Body of pancreas (tissue), 4 donors: Measurements from ENCODE around the gene RSF1.

Experiments
- POLR2A ChIP-seq, 3 donors: fragments of 450-650 bp; IDR thresholded peaks; one replicate each; pipeline ENCODE4 v1.6.1; 2016; ENCODE audit warnings: antibody characterized with exemption in 3 of 3, mild to moderate bottlenecking in 2 of 3
- TF ChIP-seq, protein P1 (sequence below), 7 experiments: fragments of 450-650 bp in 4 of 7; fragments of 200-600 bp in 3 of 7; sonication (generic) in 3 of 7; IDR thresholded peaks; one replicate each; pipeline ENCODE4 v1.5.1; 2016 to 2019; ENCODE audit warnings: antibody characterized with exemption in 7 of 7

DNA sequence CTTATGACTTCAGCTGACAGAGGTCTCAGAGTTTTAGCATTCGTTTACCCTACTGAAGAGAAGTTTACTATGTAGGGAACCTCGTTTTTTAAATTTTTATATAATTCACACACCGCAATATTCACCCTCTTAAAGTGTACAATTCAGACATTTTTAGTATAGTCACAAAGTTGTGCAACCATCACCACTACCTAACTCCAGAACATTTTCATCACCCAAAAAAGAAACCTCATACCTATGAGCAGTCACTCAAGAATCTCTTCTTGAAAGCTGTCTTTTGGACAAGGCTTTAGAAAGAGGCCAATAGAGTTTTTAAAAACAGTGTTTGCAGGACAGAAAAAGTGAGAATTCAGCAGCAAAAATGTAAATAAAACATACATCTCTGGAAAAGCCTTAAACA is 143.4 kb downstream of the RSF1 start:
- TF ChIP-seq, protein P1, sequence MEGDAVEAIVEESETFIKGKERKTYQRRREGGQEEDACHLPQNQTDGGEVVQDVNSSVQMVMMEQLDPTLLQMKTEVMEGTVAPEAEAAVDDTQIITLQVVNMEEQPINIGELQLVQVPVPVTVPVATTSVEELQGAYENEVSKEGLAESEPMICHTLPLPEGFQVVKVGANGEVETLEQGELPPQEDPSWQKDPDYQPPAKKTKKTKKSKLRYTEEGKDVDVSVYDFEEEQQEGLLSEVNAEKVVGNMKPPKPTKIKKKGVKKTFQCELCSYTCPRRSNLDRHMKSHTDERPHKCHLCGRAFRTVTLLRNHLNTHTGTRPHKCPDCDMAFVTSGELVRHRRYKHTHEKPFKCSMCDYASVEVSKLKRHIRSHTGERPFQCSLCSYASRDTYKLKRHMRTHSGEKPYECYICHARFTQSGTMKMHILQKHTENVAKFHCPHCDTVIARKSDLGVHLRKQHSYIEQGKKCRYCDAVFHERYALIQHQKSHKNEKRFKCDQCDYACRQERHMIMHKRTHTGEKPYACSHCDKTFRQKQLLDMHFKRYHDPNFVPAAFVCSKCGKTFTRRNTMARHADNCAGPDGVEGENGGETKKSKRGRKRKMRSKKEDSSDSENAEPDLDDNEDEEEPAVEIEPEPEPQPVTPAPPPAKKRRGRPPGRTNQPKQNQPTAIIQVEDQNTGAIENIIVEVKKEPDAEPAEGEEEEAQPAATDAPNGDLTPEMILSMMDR (IDR thresholded peaks at IDR 0.05) = no peak
- TF ChIP-seq POLR2A (IDR thresholded peaks at IDR 0.05) = no peak
